K562 (cell line): Measurements from ENCODE around the gene SLC4A2. TPM values are rescaled to one million over a fixed set of nuclear protein-coding genes. Genes with fewer than 3 reads are reported as not detected.

ENCODE experiments used
- BCL6 ChIP-seq: fragments of 250-450 bp; sonication (Bioruptor Pico); IDR thresholded peaks from 2 replicates; pipeline ENCODE4 v1.4.0; 2020
- GATAD2B ChIP-seq: fragments of 450-650 bp; IDR thresholded peaks from 2 replicates; pipeline ENCODE4 v1.6.1; 2017; ENCODE audit warnings: mild to moderate bottlenecking, borderline replicate concordance
- GTF2F1 ChIP-seq: IDR thresholded peaks from 2 replicates; pipeline ENCODE4 v1.6.1; 2011; ENCODE audit warnings: low read depth, low read length, improper control_type of control experiment
- L3MBTL2 ChIP-seq: fragments of 450-650 bp; IDR thresholded peaks from 2 replicates; pipeline ENCODE4 v1.6.1; 2016; ENCODE audit warnings: mild to moderate bottlenecking, moderate library complexity
- LCOR ChIP-seq: sonication (generic); formaldehyde crosslinking; IDR thresholded peaks from 2 replicates; pipeline ENCODE4 v1.8.0; 2022; ENCODE audit warnings: mild to moderate bottlenecking, missing genetic modification reagents
- MCM2 ChIP-seq: fragments of 450-650 bp; IDR thresholded peaks from 2 replicates; pipeline ENCODE4 v1.6.1; 2017; ENCODE audit warnings: low read depth, mild to moderate bottlenecking
- PML ChIP-seq: IDR thresholded peaks from 2 replicates; pipeline ENCODE4 v1.6.1; 2012; ENCODE audit warnings: low read length, inconsistent platforms
- POLR2AphosphoS5 ChIP-seq: IDR thresholded peaks from 2 replicates; pipeline ENCODE4 v1.6.1; 2011; ENCODE audit warnings: mild to moderate bottlenecking, low read depth, low read length, moderate library complexity; ENCODE audit not compliant: control insufficient read depth, insufficient read depth
- RNF219 ChIP-seq: fragments of 250-450 bp; sonication (Bioruptor Pico); IDR thresholded peaks from 2 replicates; pipeline ENCODE4 v1.5.0; 2022; ENCODE audit warnings: mild to moderate bottlenecking
- SMARCB1 ChIP-seq: IDR thresholded peaks from 2 replicates; pipeline ENCODE4 v1.6.1; 2011; ENCODE audit warnings: improper control_type of control experiment, low read depth; ENCODE audit not compliant: insufficient read length
- STAT5A ChIP-seq: IDR thresholded peaks from 2 replicates; pipeline ENCODE4 v1.6.1; 2012; ENCODE audit warnings: low read length, inconsistent platforms, borderline replicate concordance
- TEAD2 ChIP-seq: fragments of 450-650 bp; IDR thresholded peaks from 2 replicates; pipeline ENCODE4 v1.6.1; 2016; ENCODE audit warnings: missing genetic modification characterization, control low read depth, missing compliant biosample characterization
- TFAM ChIP-seq: fragments of 250-450 bp; sonication (Bioruptor Pico); conservative IDR thresholded peaks from 2 replicates; pipeline ENCODE4 v1.5.0; 2021; ENCODE audit warnings: mild to moderate bottlenecking, moderate library complexity
- ZBTB12 ChIP-seq: fragments of 250-450 bp; sonication (Bioruptor Pico); IDR thresholded peaks from 2 replicates; pipeline ENCODE4 v1.4.0; 2020
- ZBTB17 ChIP-seq: fragments of 450-650 bp; formaldehyde crosslinking; IDR thresholded peaks from 2 replicates; pipeline ENCODE4 v1.4.0; 2020; ENCODE audit warnings: mild to moderate bottlenecking
- ZNF224 ChIP-seq: sonication (generic); formaldehyde crosslinking; IDR thresholded peaks from 2 replicates; pipeline ENCODE4 v1.8.0; 2022; ENCODE audit warnings: mild to moderate bottlenecking, missing genetic modification reagents
- ZNF280A ChIP-seq: fragments of 450-650 bp; IDR thresholded peaks from 2 replicates; pipeline ENCODE4 v1.6.1; 2018; ENCODE audit warnings: mild to moderate bottlenecking, low read depth; ENCODE audit not compliant: partially characterized antibody
- polyA plus RNA-seq, 8 experiments: library from polyadenylated mRNA; depleted of rRNA in 4 of 8; stranded (reverse) in 5 of 8; unstranded in 3 of 8; fragments of >200 nt; fragmentation: Nextera tagmentation in 2 of 8; fragmentation: Illumina TruSeq in 1 of 8; extraction: Ambion mirVana in 2 of 8; extraction: Trizol in 1 of 8; gene quantifications; 2 replicates each; pipeline versions ENCODE4 v1.2.1 to v1.2.3, GENCODE V29; 2011 to 2014; ENCODE audit warnings: inconsistent platforms in 1 of 8, missing spikeins in 1 of 8
- total RNA-seq, 7 experiments: library from RNA; depleted of rRNA in 6 of 7; stranded (reverse); fragments of >200 nt in 6 of 7; fragmentation: Illumina TruSeq in 2 of 7; extraction: Trizol in 2 of 7; gene quantifications; 2 replicates each; pipeline versions ENCODE4 v1.2.1 to v1.2.3, GENCODE V29; 2011 to 2021; ENCODE audit warnings: low replicate concordance in 1 of 7
- TF ChIP-seq, protein P1 (sequence below): fragments of 250-450 bp; sonication (Bioruptor Pico); IDR thresholded peaks from 2 replicates; pipeline ENCODE4 v1.8.0; 2021; ENCODE audit warnings: moderate library complexity, mild to moderate bottlenecking, inconsistent platforms
- TF ChIP-seq, protein P2 (sequence below): fragments of 450-650 bp; conservative IDR thresholded peaks from 2 replicates; pipeline ENCODE4 v1.6.1; 2016; ENCODE audit warnings: missing genetic modification characterization, low read depth, mild to moderate bottlenecking, missing compliant biosample characterization, moderate library complexity
- TF ChIP-seq, protein P3 (sequence below): fragments of 200-800 bp; sonication (Bioruptor generic); IDR thresholded peaks from 2 replicates; pipeline ENCODE4 v1.6.1; 2017; ENCODE audit warnings: missing genetic modification characterization, missing compliant biosample characterization

Gene SLC4A2
- total and polyA plus RNA-seq, 9 of the 15 experiments (the other 6 are each of a cell fraction or from before 2014, with no cell fraction given), result 11.4 to 375 (median 130) TPM

GRCh38 chr7:151057989-151058780, 1.2 kb upstream of the SLC4A2 start (continued):
- TF ChIP-seq POLR2AphosphoS5 (0 out of 2 replicates have a peak, but pooled peaks have one; percentile 31), L3MBTL2 (peak; percentile 80), ZNF280A (no peak), GATAD2B (no peak), SMARCB1 (no peak), GTF2F1 (no peak), TFAM (no peak), PML (0 out of 2 replicates have a peak, but pooled peaks have one; percentile 19), ZBTB12 (peak; percentile 45; the same call in 1 of the 2 replicates), RNF219 (no peak), BCL6 (0 out of 2 replicates have a peak, but pooled peaks have one; percentile 48), LCOR (CRISPR knock-in tag) (peak; percentile 27; the same call in 1 of the 2 replicates), MCM2 (no peak), ZNF224 (CRISPR knock-in tag) (no peak), ZBTB17 (CRISPR knock-in tag) (peak; percentile 95), STAT5A (no peak), TEAD2 (tag) (no peak)
- TF ChIP-seq, protein P1, sequence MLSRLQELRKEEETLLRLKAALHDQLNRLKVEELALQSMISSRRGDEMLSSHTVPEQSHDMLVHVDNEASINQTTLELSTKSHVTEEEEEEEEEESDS (CRISPR knock-in tag), result no peak
- TF ChIP-seq, protein P2, sequence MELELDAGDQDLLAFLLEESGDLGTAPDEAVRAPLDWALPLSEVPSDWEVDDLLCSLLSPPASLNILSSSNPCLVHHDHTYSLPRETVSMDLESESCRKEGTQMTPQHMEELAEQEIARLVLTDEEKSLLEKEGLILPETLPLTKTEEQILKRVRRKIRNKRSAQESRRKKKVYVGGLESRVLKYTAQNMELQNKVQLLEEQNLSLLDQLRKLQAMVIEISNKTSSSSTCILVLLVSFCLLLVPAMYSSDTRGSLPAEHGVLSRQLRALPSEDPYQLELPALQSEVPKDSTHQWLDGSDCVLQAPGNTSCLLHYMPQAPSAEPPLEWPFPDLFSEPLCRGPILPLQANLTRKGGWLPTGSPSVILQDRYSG, result 0 out of 2 replicates have a peak, but pooled peaks have one; percentile 84
- TF ChIP-seq, protein P3, sequence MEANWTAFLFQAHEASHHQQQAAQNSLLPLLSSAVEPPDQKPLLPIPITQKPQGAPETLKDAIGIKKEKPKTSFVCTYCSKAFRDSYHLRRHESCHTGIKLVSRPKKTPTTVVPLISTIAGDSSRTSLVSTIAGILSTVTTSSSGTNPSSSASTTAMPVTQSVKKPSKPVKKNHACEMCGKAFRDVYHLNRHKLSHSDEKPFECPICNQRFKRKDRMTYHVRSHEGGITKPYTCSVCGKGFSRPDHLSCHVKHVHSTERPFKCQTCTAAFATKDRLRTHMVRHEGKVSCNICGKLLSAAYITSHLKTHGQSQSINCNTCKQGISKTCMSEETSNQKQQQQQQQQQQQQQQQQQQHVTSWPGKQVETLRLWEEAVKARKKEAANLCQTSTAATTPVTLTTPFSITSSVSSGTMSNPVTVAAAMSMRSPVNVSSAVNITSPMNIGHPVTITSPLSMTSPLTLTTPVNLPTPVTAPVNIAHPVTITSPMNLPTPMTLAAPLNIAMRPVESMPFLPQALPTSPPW (CRISPR knock-in tag), result peak; percentile 88
